Upper lobe of right lung (tissue), 1 donor: Measurements from ENCODE around the gene VAV3. TPM values are rescaled to one million over a fixed set of nuclear protein-coding genes. Genes with fewer than 3 reads are reported as not detected.
"Not testable (repeated sequence)": the region's sequence is repeated elsewhere in the genome, so short reads cannot be mapped to it uniquely, and the experiment has no call there.

Experiments used
- ATAC-seq: fragments of 200-7000 bp; cut with Tn5 transposase; one replicate; pipeline ENCODE4 v1.9.1; 2020; ENCODE audit warnings: mild to moderate bottlenecking, moderate library complexity
- DNase-seq: peaks from one replicate; pipeline ENCODE4 v3.0.0-alpha.2; 2020
- H3K27ac ChIP-seq: fragments of 200-600 bp; one replicate; pipeline ENCODE4 v1.8.0; 2022
- H3K27me3 ChIP-seq: fragments of 200-600 bp; one replicate; pipeline ENCODE4 v1.8.0; 2022; ENCODE audit warnings: mild to moderate bottlenecking
- H3K36me3 ChIP-seq: fragments of 200-600 bp; one replicate; pipeline ENCODE4 v1.8.0; 2022
- H3K4me1 ChIP-seq: fragments of 200-600 bp; one replicate; pipeline ENCODE4 v1.8.0; 2022
- H3K4me3 ChIP-seq: fragments of 200-600 bp; one replicate; pipeline ENCODE4 v1.8.0; 2022; ENCODE audit warnings: mild to moderate bottlenecking
- H3K9me3 ChIP-seq: fragments of 200-600 bp; one replicate; pipeline ENCODE4 v1.8.0; 2022
- CTCF ChIP-seq: fragments of 200-600 bp; IDR thresholded peaks from one replicate; pipeline ENCODE4 v1.8.0; 2022; ENCODE audit warnings: antibody characterized with exemption
- intact Hi-C: fragments of 100-400 bp; cut with DNase I; formaldehyde crosslinking; loops from one replicate; pipeline ENCODE4 v1.11.0; 2022
- total RNA-seq: library from RNA; stranded (reverse); fragmentation: NEBNext Ultra II Directional; extraction: Animal tissue kit (Norgen Biotek cat#: 25700); gene quantifications from one replicate; pipeline ENCODE4 v1.2.1, GENCODE V29; 2021
- donor health status: DM: no; HTN: yes; CAD: no; lungs with severe emphysema.

Gene VAV3
- total RNA-seq, 1 donor from 2014 or later: 8.5 TPM

GRCh38 chr1:107659961-107660360, 305.0 kb downstream of the VAV3 start:
- intact Hi-C loops: no loop called here
- no peaks in the 10 kb centered on the region for H3K36me3 ChIP-seq
- H3K27me3 ChIP-seq: no peaks in the 10 kb centered on the region
- ATAC-seq (no peak), DNase-seq (no peak)
- no peak overlapping the region for H3K27ac ChIP-seq
- no peak overlapping the region for H3K4me3 ChIP-seq
- no peaks in the 10 kb centered on the region for H3K9me3 ChIP-seq
- TF ChIP-seq CTCF: no peak
- no peaks in the 10 kb centered on the region for H3K4me1 ChIP-seq

- H3K4me1 ChIP-seq: no peaks in the 10 kb centered on the region
- H3K9me3 ChIP-seq: no peaks in the 10 kb centered on the region
- no peak overlapping the region for H3K27ac ChIP-seq
- intact Hi-C loops: no loop called here
- no peaks in the 10 kb centered on the region for H3K27me3 ChIP-seq
- no peak for DNase-seq
- ATAC-seq: no peak
- H3K36me3 ChIP-seq: no peaks in the 10 kb centered on the region
- H3K4me3 ChIP-seq: no peak overlapping the region
- TF ChIP-seq CTCF: no peak
Observed at GRCh38 chr1:107657356-107657755, 307.6 kb downstream of the VAV3 start.

GRCh38 chr1:107653765-107654164, 311.2 kb downstream of the VAV3 start:
- Histone ChIP-seq H3K27ac (no peak overlapping the region), H3K27me3 (no peaks in the 10 kb centered on the region), H3K36me3 (no peaks in the 10 kb centered on the region), H3K4me3 (no peak overlapping the region), H3K4me1 (no peaks in the 10 kb centered on the region), H3K9me3 (no peaks in the 10 kb centered on the region)
- no peak for TF ChIP-seq CTCF
- intact Hi-C loops: no loop called here
- DNase-seq (no peak), ATAC-seq (no peak)

- Histone ChIP-seq H3K27me3 (no peaks in the 10 kb centered on the region), H3K27ac (no peak overlapping the region), H3K36me3 (no peaks in the 10 kb centered on the region), H3K4me1 (no peaks in the 10 kb centered on the region), H3K4me3 (no peak overlapping the region), H3K9me3 (no peaks in the 10 kb centered on the region)
- TF ChIP-seq CTCF: no peak
- intact Hi-C loops: no loop called here
- ATAC-seq: no peak
- DNase-seq: no peak
Observed at GRCh38 chr1:107653005-107653404, 312.0 kb downstream of the VAV3 start.

- H3K4me3 ChIP-seq, H3K36me3 ChIP-seq, DNase-seq, H3K4me1 ChIP-seq, ATAC-seq, H3K27me3 ChIP-seq, H3K9me3 ChIP-seq, H3K27ac ChIP-seq, intact Hi-C loops: not testable (repeated sequence)
Observed at GRCh38 chr1:107650825-107651224, 314.2 kb downstream of the VAV3 start.

GRCh38 chr1:107649023-107649422, 316.0 kb downstream of the VAV3 start:
- Histone ChIP-seq H3K27me3 (no peaks in the 10 kb centered on the region), H3K4me1 (no peaks in the 10 kb centered on the region), H3K9me3 (no peaks in the 10 kb centered on the region), H3K4me3 (no peak overlapping the region), H3K27ac (no peak overlapping the region), H3K36me3 (no peaks in the 10 kb centered on the region)
- intact Hi-C loops: no loop called here
- TF ChIP-seq CTCF: no peak
- DNase-seq (no peak), ATAC-seq (no peak)
